GM12878 (cell line): ENCODE measurements around the gene BPI. TPM values are rescaled to one million over a fixed set of nuclear protein-coding genes. Genes with fewer than 3 reads are reported as not detected.
A peak's percentile ranks its signal among the peaks of the same experiment; 100 is the strongest.
"Not testable (repeated sequence)": the region's sequence is repeated elsewhere in the genome, so short reads cannot be mapped to it uniquely, and the experiment has no call there.

ENCODE experiments used
- ATAC-seq: fragments of 200-7000 bp; cut with Tn5 transposase; 3 replicates; pipeline ENCODE4 v1.9.1; 2020; ENCODE audit warnings: mild to moderate bottlenecking, moderate library complexity
- Bru-seq: library from RNA; stranded (reverse); fragments of 400-500 nt; gene quantifications from one replicate; lab custom pipeline; 2021; lab: Mats Ljungman, UMichigan
- BruChase-seq, 2 experiments: library from RNA; stranded (reverse); fragments of 400-500 nt; gene quantifications; one replicate each; lab custom pipeline; 2021; lab: Mats Ljungman, UMichigan
- BruUV-seq: library from RNA; stranded (reverse); fragments of 400-500 nt; replicated peaks from 2 replicates; lab custom pipeline; 2021; lab: Mats Ljungman, UMichigan
- CTCF ChIA-PET: fragments of 300-600 bp; sonication (Branson Sonifier 250); formaldehyde crosslinking; extraction: SDS; loops from one replicate; lab custom pipeline; 2021; ENCODE audit warnings: inconsistent platforms; lab: Yijun Ruan, JAX
- POLR2A ChIA-PET: fragments of 350-600 bp; formaldehyde crosslinking; extraction: SDS; loops from one replicate; lab custom pipeline; 2021; ENCODE audit warnings: inconsistent platforms; lab: Charles Lee
- RAD21 ChIA-PET: fragments of 300-600 bp; sonication (Branson Sonifier 250); formaldehyde crosslinking; loops from one replicate; lab custom pipeline; 2023; ENCODE audit warnings: antibody characterized with exemption; ENCODE audit not compliant: unreplicated experiment; lab: Charles Lee
- SMC1A ChIA-PET: fragments of 300-600 bp; sonication (Branson Sonifier 250); formaldehyde crosslinking; loops from one replicate; lab custom pipeline; 2023; ENCODE audit not compliant: unreplicated experiment, uncharacterized antibody; lab: Charles Lee
- DNase-seq: peaks from one replicate; pipeline ENCODE4 v3.0.0-alpha.2; 2011; ENCODE audit warnings: low read depth, low spot score
- FAIRE-seq: peaks from 3 replicates; lab custom pipeline; 2011; peaks lifted over from hg19 to GRCh38; lab: Jason Lieb, UNC
- H2AFZ ChIP-seq: 2 replicates; pipeline ENCODE4 v1.6.0; 2011; ENCODE audit warnings: low read depth, low read length, control low read depth; ENCODE audit not compliant: control insufficient read depth
- H3K27ac ChIP-seq: 2 replicates; pipeline ENCODE4 v1.5.1; 2011; ENCODE audit warnings: control low read depth; ENCODE audit not compliant: control insufficient read depth, insufficient read depth
- H3K27me3 ChIP-seq, 2 experiments: replicated peaks in 1 of 2; 2 replicates each; pipeline versions ENCODE4 v1.6.0 to v1.6.1; 2011; ENCODE audit warnings: low read length in 1 of 2; ENCODE audit not compliant: control insufficient read depth in 2 of 2, insufficient read depth in 2 of 2
- H3K36me3 ChIP-seq, 2 experiments: 2 replicates each; pipeline ENCODE4 v1.5.1; 2011; ENCODE audit warnings: low read length in 1 of 2; ENCODE audit not compliant: control insufficient read depth in 2 of 2, insufficient read depth in 2 of 2
- H3K4me1 ChIP-seq: 2 replicates; pipeline ENCODE4 v1.6.1; 2011; ENCODE audit warnings: mild to moderate bottlenecking, low read length, moderate library complexity, mixed read lengths; ENCODE audit not compliant: control insufficient read depth, insufficient read depth
- H3K4me2 ChIP-seq: 2 replicates; pipeline ENCODE4 v1.6.0; 2011; ENCODE audit warnings: control low read depth; ENCODE audit not compliant: control insufficient read depth, insufficient read depth
- H3K4me3 ChIP-seq: fragments of 200-600 bp; sonication (generic); 2 replicates; pipeline ENCODE4 v1.5.1; 2016
- H3K79me2 ChIP-seq: 2 replicates; pipeline ENCODE4 v1.6.0; 2011; ENCODE audit warnings: low read length; ENCODE audit not compliant: control insufficient read depth, insufficient read depth
- H3K9ac ChIP-seq: 2 replicates; pipeline ENCODE4 v1.8.0; 2011; ENCODE audit warnings: low read length, control low read depth, mixed read lengths; ENCODE audit not compliant: control insufficient read depth, insufficient read depth
- H3K9me3 ChIP-seq: replicated peaks from 3 replicates; pipeline ENCODE4 v1.5.1; 2011; ENCODE audit warnings: mild to moderate bottlenecking, low read length; ENCODE audit not compliant: control insufficient read depth, insufficient read depth
- H4K20me1 ChIP-seq: 2 replicates; pipeline ENCODE4 v1.6.0; 2011; ENCODE audit not compliant: control insufficient read depth, insufficient read depth
- CHD1 ChIP-seq: IDR thresholded peaks from 2 replicates; pipeline ENCODE4 v1.6.1; 2012; ENCODE audit warnings: low read depth, low read length, improper control_type of control experiment
- RUNX3 ChIP-seq: IDR thresholded peaks from 2 replicates; pipeline ENCODE4 v1.6.1; 2012; ENCODE audit warnings: low read length, inconsistent platforms
- WGBS: methylation state at CpG from one replicate; pipeline ENCODE4 v1.1.6; 2016; ENCODE audit warnings: low lambda C conversion rate; ENCODE audit not compliant: insufficient replicate concordance, insufficient coverage; ENCODE audit errors: missing lambda C conversion rate; 5-methylcytosine and 5-hydroxymethylcytosine counted together
- in situ Hi-C: fragments of 300-500 bp; cut with MboI; formaldehyde crosslinking; loops from 9 replicates; pipeline ENCODE4 v1.14.3; 2018; ENCODE audit warnings: mixed read lengths
- intact Hi-C: fragments of 100-400 bp; cut with micrococcal nuclease; formaldehyde crosslinking; loops from one replicate; pipeline ENCODE4 v1.14.2; 2022; ENCODE audit not compliant: unreplicated experiment
- long read RNA-seq, 2 experiments: library from polyadenylated mRNA; unstranded; transcript quantifications; one replicate each; pipeline ENCODE4 v2.0.0, GENCODE V29; 2019 to 2020
- polyA minus RNA-seq, 3 experiments: library from RNA; depleted of rRNA, polyadenylated mRNA; stranded (reverse); fragments of >200 nt; gene quantifications; 2 replicates each; pipeline ENCODE4 v1.2.3, GENCODE V29; 2011
- polyA plus RNA-seq, 11 experiments: library from polyadenylated mRNA; depleted of rRNA in 4 of 11; unstranded in 6 of 11; stranded (reverse) in 5 of 11; fragments of >200 nt; fragmentation: Nextera tagmentation in 4 of 11; fragmentation: Illumina TruSeq in 1 of 11; extraction: Ambion mirVana in 4 of 11; extraction: Trizol in 1 of 11; gene quantifications; 1 replicate in 1 of 11; 2 replicates in 10 of 11; pipeline versions ENCODE4 v1.2.1 to v1.2.3, GENCODE V29; 2011 to 2016; ENCODE audit warnings: inconsistent platforms in 2 of 11, missing spikeins in 2 of 11, low read depth in 1 of 11
- total RNA-seq, 4 experiments: library from RNA; depleted of rRNA in 3 of 4; stranded (reverse); fragments of >200 nt in 3 of 4; fragmentation: Illumina TruSeq in 1 of 4; extraction: Trizol in 1 of 4; gene quantifications; 2 replicates each; pipeline versions ENCODE4 v1.2.1 to v1.2.3, GENCODE V29; 2013 to 2021

BPI gene
- not detected in 2 replicates for total RNA-seq (2013; cell fraction: nucleolus; rRNA removed)
- total RNA-seq (2014; rRNA removed) (not detected in 2 replicates), total RNA-seq (2014; rRNA removed; fragmentation: Illumina TruSeq; extraction: Trizol) (not detected in 2 replicates), total RNA-seq (2021) (not detected in 2 replicates), polyA plus RNA-seq (2011; rRNA removed) (not detected in 2 replicates), polyA plus RNA-seq (2014; fragmentation: Illumina TruSeq; extraction: Trizol) (not detected in 2 replicates), polyA plus RNA-seq (2014; fragmentation: Nextera tagmentation; extraction: Ambion mirVana) (not detected), polyA plus RNA-seq (2014; rRNA removed) (not detected in 2 replicates), polyA plus RNA-seq (2016; fragmentation: Nextera tagmentation; extraction: Ambion mirVana) (not detected), polyA minus RNA-seq (2011; rRNA and poly(A)+ RNA removed) (not detected in 2 replicates), Bru-seq, nascent RNA (not detected), BruChase-seq, experiment 1, labeled RNA remaining after a 6-hour chase (not detected), BruChase-seq, experiment 2, labeled RNA remaining after a 2-hour chase (not detected)
- not detected for polyA plus RNA-seq (2011; ENCODE audit: low read depth)
- polyA plus RNA-seq (2011; cell fraction: cytosol; rRNA removed): not detected in 2 replicates
- polyA plus RNA-seq (2011; cell fraction: nucleus; rRNA removed): not detected in 2 replicates
- polyA plus RNA-seq (2012): not detected in 2 replicates
- polyA minus RNA-seq (2011; cell fraction: cytosol; rRNA and poly(A)+ RNA removed): not detected in 2 replicates
- not detected in 2 replicates for polyA minus RNA-seq (2011; cell fraction: nucleus; rRNA and poly(A)+ RNA removed)
- long read RNA-seq, experiment 1: 0 reads
- long read RNA-seq, experiment 2: 0 reads

DNA sequence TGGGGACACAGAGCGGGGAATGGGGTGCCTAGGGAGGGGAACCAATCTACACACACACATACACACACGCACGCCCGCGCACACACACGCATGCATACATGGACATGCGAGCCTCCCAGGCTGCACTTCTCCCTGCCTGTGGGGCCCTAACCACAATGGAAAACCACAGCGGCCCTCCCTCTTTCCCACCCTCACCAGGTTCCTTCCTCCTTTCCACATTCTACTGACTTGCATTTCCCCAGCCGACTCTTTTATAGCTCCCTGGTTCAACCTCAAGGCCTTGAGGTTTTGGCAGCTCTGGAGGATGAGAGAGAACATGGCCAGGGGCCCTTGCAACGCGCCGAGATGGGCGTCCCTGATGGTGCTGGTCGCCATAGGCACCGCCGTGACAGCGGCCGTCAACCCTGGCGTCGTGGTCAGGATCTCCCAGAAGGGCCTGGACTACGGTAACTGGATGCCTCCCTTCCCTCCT lies at the start of gene BPI:
Gene BPI (plus strand): TSS at position 249 of the 472 bp plus-strand sequence. CDS start 68 bp downstream, at position 317.
- no peak for DNase-seq
- POLR2A ChIA-PET: no interaction called here
- WGBS: 27% methylated on average over 21 of the region's 21 CpGs
- FAIRE-seq: no peak
- intact Hi-C loops: no loop called here
- no peak for TF ChIP-seq CHD1
- peak; percentile 26; the same call in 1 of the 2 replicates for TF ChIP-seq RUNX3
- CTCF ChIA-PET: interaction anchor here (0.7 kb wide), 1 partner anchor 83 kb away, joined by 3 read pairs; no protein-coding TSS in a partner anchor
- H3K9ac ChIP-seq: no peak within 1 kb of the TSS
- no peaks in the 10 kb centered on the region for H3K79me2 ChIP-seq
- H3K4me2 ChIP-seq: no peak within 1 kb of the TSS
- no peak within 1 kb of the TSS for H3K4me3 ChIP-seq
- no peak for ATAC-seq
- no peaks in the 10 kb centered on the region; the same call in 1 of the 2 replicates for H3K4me1 ChIP-seq
- H3K9me3 ChIP-seq: no peaks in the 10 kb centered on the region
- no TSS peak for BruUV-seq
- no peak within 1 kb of the TSS for H2AFZ ChIP-seq
- H3K36me3 ChIP-seq: no peaks in the 10 kb centered on the region
- H3K27ac ChIP-seq: no peak within 1 kb of the TSS
- RAD21 ChIA-PET: no interaction called here
- H3K27me3 ChIP-seq: peaks cover 6 to 14% of the 10 kb centered on the region in 2 experiments
- SMC1A ChIA-PET: no interaction called here
- in situ Hi-C loops: no loop called here
- H4K20me1 ChIP-seq: no peaks in the 10 kb centered on the region

DNA sequence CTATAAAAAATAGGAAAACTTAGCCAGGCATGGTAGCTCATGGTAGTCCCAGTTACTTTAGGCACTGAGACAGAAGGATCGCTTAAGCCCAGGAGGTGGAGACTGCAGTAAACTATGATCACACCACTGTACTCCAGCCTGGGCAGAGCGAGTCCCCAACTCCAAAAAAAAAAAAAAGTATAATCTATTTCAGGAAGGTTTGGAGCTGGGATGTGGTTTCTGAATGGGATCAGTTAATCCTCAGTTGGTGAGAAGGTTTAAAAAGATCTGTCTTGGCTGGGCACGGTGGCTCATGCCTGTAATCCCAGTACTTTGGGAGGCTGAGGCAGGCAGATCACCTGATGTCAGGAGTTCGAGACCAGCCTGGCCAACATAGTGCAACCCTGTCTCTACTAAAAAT lies 49.3 kb upstream of the BPI start:
- in situ Hi-C loops, H3K79me2 ChIP-seq, BruUV-seq, ATAC-seq, SMC1A ChIA-PET, H2AFZ ChIP-seq, DNase-seq, H3K9ac ChIP-seq, H3K4me3 ChIP-seq, H4K20me1 ChIP-seq, RAD21 ChIA-PET, H3K9me3 ChIP-seq, intact Hi-C loops, H3K4me2 ChIP-seq, H3K36me3 ChIP-seq, FAIRE-seq, H3K27ac ChIP-seq, POLR2A ChIA-PET, H3K4me1 ChIP-seq, H3K27me3 ChIP-seq: not testable (repeated sequence)
- WGBS: 35% methylated on average over 4 of the region's 4 CpGs
- CTCF ChIA-PET: interaction anchor here (0.9 kb wide), 1 partner anchor 21 kb away, joined by 3 read pairs; no protein-coding TSS in a partner anchor
